Measurements from ENCODE around the gene ABI2. TPM values are rescaled to one million over a fixed set of nuclear protein-coding genes. Genes with fewer than 3 reads are reported as not detected.

ABI2 gene
- total and polyA plus RNA-seq, 4 donors, result 11.7 to 68.1 (median 26.3) TPM

GRCh38 chr2:203346612-203347011 lies 18.4 kb downstream of the ABI2 start:
- Histone ChIP-seq H3K27ac (ENCODE audit: low read depth in 1 of 2, low read length in 1 of 2) (no peak overlapping the region), H3K36me3 (ENCODE audit: control insufficient read depth in 4 of 4, insufficient read depth in 4 of 4, low read length in 4 of 4) (peaks cover 0 to 3% (median 1%) of the 10 kb centered on the region in 4 donors), H3K9me3 (ENCODE audit: control insufficient read depth in 4 of 4, insufficient read depth in 3 of 4, low read length in 3 of 4) (no peaks in the 10 kb centered on the region), H3K4me1 (ENCODE audit: control insufficient read depth in 5 of 5, insufficient read depth in 5 of 5, low read length in 5 of 5) (peaks cover 0 to 11% (median 0%) of the 10 kb centered on the region in 5 donors), H3K27me3 (ENCODE audit: control insufficient read depth in 3 of 3, insufficient read depth in 3 of 3, low read length in 2 of 3) (no peaks in the 10 kb centered on the region), H3K9ac (ENCODE audit: insufficient read depth in 1 of 2, low read length in 2 of 2) (no peak overlapping the region), H3K4me3 (no peak overlapping the region)
- DNase-seq (no peak), ATAC-seq (ENCODE audit: insufficient read depth, low FRiP score) (no peak)
- TF ChIP-seq CTCF (IDR thresholded peaks at IDR 0.05; ENCODE audit: control extremely low read depth, extremely low read depth), result no peak
- WGBS, 2 donors, result 85 to 90% methylated on average over 1 of the region's 1 CpG

- Histone ChIP-seq H3K4me1 (ENCODE audit: control insufficient read depth in 5 of 5, insufficient read depth in 5 of 5, low read length in 5 of 5) (peaks cover 0 to 11% (median 0%) of the 10 kb centered on the region in 5 donors), H3K27me3 (ENCODE audit: control insufficient read depth in 3 of 3, insufficient read depth in 3 of 3, low read length in 2 of 3) (no peaks in the 10 kb centered on the region), H3K9ac (ENCODE audit: insufficient read depth in 1 of 2, low read length in 2 of 2) (no peak overlapping the region), H3K36me3 (ENCODE audit: control insufficient read depth in 4 of 4, insufficient read depth in 4 of 4, low read length in 4 of 4) (peaks cover 0 to 6% (median 2%) of the 10 kb centered on the region in 4 donors), H3K9me3 (ENCODE audit: control insufficient read depth in 4 of 4, insufficient read depth in 3 of 4, low read length in 3 of 4) (no peaks in the 10 kb centered on the region), H3K27ac (ENCODE audit: low read depth in 1 of 2, low read length in 1 of 2) (no peak overlapping the region), H3K4me3 (no peak overlapping the region)
- DNase-seq (no peak), ATAC-seq (ENCODE audit: insufficient read depth, low FRiP score) (no peak)
- 76 to 82% methylated on average over 4 of the region's 4 CpGs for WGBS, 2 donors
- no peak for TF ChIP-seq CTCF (IDR thresholded peaks at IDR 0.05; ENCODE audit: control extremely low read depth, extremely low read depth)
These were observed 19.2 kb downstream of the ABI2 start for GRCh38 chr2:203347375-203347774.

GRCh38 chr2:203352604-203353255 lies 24.5 kb downstream of the ABI2 start:
- Histone ChIP-seq H3K9me3 (ENCODE audit: control insufficient read depth in 4 of 4, insufficient read depth in 3 of 4, low read length in 3 of 4) (no peaks in the 10 kb centered on the region), H3K4me1 (ENCODE audit: control insufficient read depth in 5 of 5, insufficient read depth in 5 of 5, low read length in 5 of 5) (peaks cover 0 to 9% (median 0%) of the 10 kb centered on the region in 5 donors), H3K27me3 (ENCODE audit: control insufficient read depth in 3 of 3, insufficient read depth in 3 of 3, low read length in 2 of 3) (no peaks in the 10 kb centered on the region), H3K4me3 (no peak overlapping the region), H3K36me3 (ENCODE audit: control insufficient read depth in 4 of 4, insufficient read depth in 4 of 4, low read length in 4 of 4) (peaks cover 0 to 6% (median 2%) of the 10 kb centered on the region in 4 donors), H3K27ac (ENCODE audit: low read depth in 1 of 2, low read length in 1 of 2) (no peak overlapping the region), H3K9ac (ENCODE audit: insufficient read depth in 1 of 2, low read length in 2 of 2) (no peak overlapping the region)
- no peak for TF ChIP-seq CTCF (IDR thresholded peaks at IDR 0.05; ENCODE audit: control extremely low read depth, extremely low read depth)
- 87 to 93% methylated on average over 5 of the region's 5 CpGs for WGBS, 2 donors
- DNase-seq (no peak), ATAC-seq (ENCODE audit: insufficient read depth, low FRiP score) (no peak)
